Kidney (tissue), 14 donors: ENCODE results near the gene NTHL1. TPM values are rescaled to one million over a fixed set of nuclear protein-coding genes. Genes with fewer than 3 reads are reported as not detected.
"Not testable (repeated sequence)": the region's sequence is repeated elsewhere in the genome, so short reads cannot be mapped to it uniquely, and the experiment has no call there.

Experiments used
- DNase-seq, 5 donors: peaks; one replicate each; pipeline ENCODE4 v3.0.0-alpha.2; 2013 to 2020
- FAIRE-seq: peaks from 2 replicates; lab custom pipeline; 2012; peaks lifted over from hg19 to GRCh38; lab: Jason Lieb, UNC
- H3K27ac ChIP-seq, 2 donors: one replicate each; pipeline ENCODE4 v1.7.0; 2013; ENCODE audit warnings: low read depth in 2 of 2, low read length in 2 of 2, inconsistent platforms in 1 of 2
- H3K27me3 ChIP-seq: one replicate; pipeline ENCODE4 v1.7.1; 2013; ENCODE audit warnings: low read length, inconsistent platforms; ENCODE audit not compliant: control insufficient read depth, insufficient read depth
- H3K36me3 ChIP-seq, 3 donors: one replicate each; pipeline versions ENCODE4 v1.7.0 to v1.7.1; 2013; ENCODE audit warnings: low read length in 3 of 3, control low read depth in 1 of 3, inconsistent platforms in 1 of 3; ENCODE audit not compliant: insufficient read depth in 3 of 3, control insufficient read depth in 2 of 3
- H3K4me1 ChIP-seq, 3 donors: one replicate each; pipeline versions ENCODE4 v1.7.0 to v1.7.1; 2013; ENCODE audit warnings: low read length in 3 of 3, inconsistent platforms in 1 of 3, low read depth in 1 of 3; ENCODE audit not compliant: control insufficient read depth in 2 of 3, insufficient read depth in 2 of 3
- H3K4me3 ChIP-seq, 3 donors: one replicate each; pipeline versions ENCODE4 v1.7.0 to v1.8.1; 2013; ENCODE audit warnings: low read length in 3 of 3, control low read depth in 1 of 3, inconsistent platforms in 1 of 3
- H3K9ac ChIP-seq, 3 donors: one replicate each; pipeline versions ENCODE4 v1.7.0 to v1.7.1; 2013; ENCODE audit warnings: low read length in 3 of 3, control low read depth in 1 of 3, inconsistent platforms in 1 of 3
- H3K9me3 ChIP-seq, 3 donors: one replicate each; pipeline versions ENCODE4 v1.7.0 to v1.7.1; 2013; ENCODE audit warnings: low read length in 3 of 3, control low read depth in 1 of 3, inconsistent platforms in 1 of 3; ENCODE audit not compliant: control insufficient read depth in 2 of 3, insufficient read depth in 1 of 3
- intact Hi-C: fragments of 100-400 bp; cut with DNase I; formaldehyde crosslinking; loops from one replicate; pipeline ENCODE4 v1.11.1; 2022
- polyA plus RNA-seq: library from polyadenylated mRNA; stranded (reverse); fragments of 350-450 nt; fragmentation: Illumina TruSeq; extraction: RNeasy Lipid Tissue Mini Kit (QIAGEN cat#74804); gene quantifications from one replicate; pipeline ENCODE4 v1.2.3, GENCODE V29; 2014; ENCODE audit warnings: low read depth, low replicate concordance; ENCODE audit not compliant: insufficient read depth
- total RNA-seq: library from RNA; stranded (reverse); fragmentation: NEBNext Ultra II Directional; extraction: Animal tissue kit (Norgen Biotek cat#: 25700); gene quantifications from one replicate; pipeline ENCODE4 v1.2.1, GENCODE V29; 2021
- TF ChIP-seq, protein P1 (sequence below): IDR thresholded peaks from 3 replicates; pipeline ENCODE4 v1.5.1; 2012; ENCODE audit warnings: mild to moderate bottlenecking, moderate library complexity, borderline replicate concordance; ENCODE audit not compliant: insufficient read depth; ENCODE audit errors: extremely low read depth
- donor health status: control.
- donor health status: control.
- donor health status: control.
- donor health status: control.
- donor health status: control.
- donor health status: DM: yes; HTN: yes; CAD: no.
- donor health status: Normal renal cell carcinoma (clear cell type).

Gene NTHL1
- total and polyA plus RNA-seq, 2 donors from 2014 or later, result 15.3 to 36.0 TPM

DNA sequence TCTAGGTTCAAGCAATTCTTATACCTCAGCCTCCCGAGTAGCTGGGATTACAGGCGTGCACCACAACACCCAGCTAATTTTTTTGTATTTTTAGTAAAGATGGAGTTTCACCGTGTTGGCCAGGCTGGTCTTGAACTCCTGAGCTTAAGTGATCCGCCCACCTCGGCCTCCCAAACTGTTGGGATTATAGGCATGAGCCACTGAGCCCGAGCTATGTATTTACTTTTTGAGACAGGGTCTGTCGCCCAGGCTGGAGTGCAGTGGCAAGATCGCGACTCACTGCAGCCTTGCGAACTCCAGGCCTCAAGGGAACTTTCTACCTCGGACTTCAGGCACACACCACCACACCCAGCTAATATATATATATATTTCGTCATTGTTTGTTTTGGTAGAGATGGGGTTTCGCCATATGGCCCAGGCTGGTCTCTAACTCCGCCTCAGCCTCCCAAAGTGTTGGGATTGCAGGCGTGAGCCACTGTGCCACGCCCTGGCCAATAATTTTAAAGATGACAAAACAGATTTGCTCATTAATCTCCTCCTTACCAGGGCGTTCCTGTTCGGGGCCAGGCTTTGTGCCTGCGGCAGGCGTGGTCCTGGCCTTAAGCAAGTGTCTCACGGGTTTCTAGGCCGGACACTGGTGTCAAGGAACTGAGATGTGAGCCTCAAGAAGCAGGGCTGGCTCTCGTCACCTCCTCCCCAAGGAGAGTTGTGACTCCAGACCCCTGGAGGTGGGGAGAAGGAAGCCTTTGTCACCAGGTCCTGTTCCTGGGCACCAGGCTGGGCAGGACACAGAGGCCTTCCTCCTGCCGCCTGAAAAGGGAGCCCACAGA is 32.3 kb downstream of the NTHL1 start:
- TF ChIP-seq, protein P1, sequence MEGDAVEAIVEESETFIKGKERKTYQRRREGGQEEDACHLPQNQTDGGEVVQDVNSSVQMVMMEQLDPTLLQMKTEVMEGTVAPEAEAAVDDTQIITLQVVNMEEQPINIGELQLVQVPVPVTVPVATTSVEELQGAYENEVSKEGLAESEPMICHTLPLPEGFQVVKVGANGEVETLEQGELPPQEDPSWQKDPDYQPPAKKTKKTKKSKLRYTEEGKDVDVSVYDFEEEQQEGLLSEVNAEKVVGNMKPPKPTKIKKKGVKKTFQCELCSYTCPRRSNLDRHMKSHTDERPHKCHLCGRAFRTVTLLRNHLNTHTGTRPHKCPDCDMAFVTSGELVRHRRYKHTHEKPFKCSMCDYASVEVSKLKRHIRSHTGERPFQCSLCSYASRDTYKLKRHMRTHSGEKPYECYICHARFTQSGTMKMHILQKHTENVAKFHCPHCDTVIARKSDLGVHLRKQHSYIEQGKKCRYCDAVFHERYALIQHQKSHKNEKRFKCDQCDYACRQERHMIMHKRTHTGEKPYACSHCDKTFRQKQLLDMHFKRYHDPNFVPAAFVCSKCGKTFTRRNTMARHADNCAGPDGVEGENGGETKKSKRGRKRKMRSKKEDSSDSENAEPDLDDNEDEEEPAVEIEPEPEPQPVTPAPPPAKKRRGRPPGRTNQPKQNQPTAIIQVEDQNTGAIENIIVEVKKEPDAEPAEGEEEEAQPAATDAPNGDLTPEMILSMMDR, result no peak
- Histone ChIP-seq H3K4me3 (no peak overlapping the region), H3K36me3 (no peaks in the 10 kb centered on the region), H3K9me3 (no peaks in the 10 kb centered on the region), H3K27ac (no peak overlapping the region), H3K27me3 (no peaks in the 10 kb centered on the region), H3K9ac (no peak overlapping the region), H3K4me1 (peaks cover 0 to 7% (median 2%) of the 10 kb centered on the region in 3 donors)
- no peak for FAIRE-seq
- no peak for DNase-seq
- intact Hi-C loops, result no loop called here

DNA sequence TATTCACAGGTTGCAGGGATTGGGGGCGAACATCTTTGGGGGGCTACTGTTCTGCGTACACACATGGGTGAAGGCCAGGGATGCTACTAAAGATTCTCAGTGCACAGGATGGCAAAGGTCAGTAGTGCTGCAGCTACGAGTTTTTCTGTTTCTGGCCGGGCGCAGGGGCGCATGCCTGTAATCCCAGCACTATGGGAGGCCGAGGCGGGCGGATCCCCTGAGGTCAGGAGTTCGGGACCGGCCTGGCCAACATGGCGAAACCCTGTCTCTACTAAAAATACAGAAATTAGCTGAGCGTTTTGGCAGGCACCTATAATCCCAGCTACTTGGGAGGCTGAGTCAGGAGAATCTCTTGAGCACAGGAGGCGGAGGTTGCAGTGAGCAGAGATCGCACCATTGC is 34.1 kb downstream of the NTHL1 start:
- no peaks in the 10 kb centered on the region for H3K9me3 ChIP-seq
- no peak overlapping the region for H3K27ac ChIP-seq
- H3K36me3 ChIP-seq, result no peaks in the 10 kb centered on the region
- no peak overlapping the region for H3K4me3 ChIP-seq
- H3K4me1 ChIP-seq, result peaks cover 1 to 11% (median 3%) of the 10 kb centered on the region in 3 donors
- intact Hi-C loops, result no loop called here
- no peak overlapping the region for H3K9ac ChIP-seq
- no peak for FAIRE-seq
- no peak for DNase-seq
- H3K27me3 ChIP-seq, result no peaks in the 10 kb centered on the region
- TF ChIP-seq, protein P1, result no peak

DNA sequence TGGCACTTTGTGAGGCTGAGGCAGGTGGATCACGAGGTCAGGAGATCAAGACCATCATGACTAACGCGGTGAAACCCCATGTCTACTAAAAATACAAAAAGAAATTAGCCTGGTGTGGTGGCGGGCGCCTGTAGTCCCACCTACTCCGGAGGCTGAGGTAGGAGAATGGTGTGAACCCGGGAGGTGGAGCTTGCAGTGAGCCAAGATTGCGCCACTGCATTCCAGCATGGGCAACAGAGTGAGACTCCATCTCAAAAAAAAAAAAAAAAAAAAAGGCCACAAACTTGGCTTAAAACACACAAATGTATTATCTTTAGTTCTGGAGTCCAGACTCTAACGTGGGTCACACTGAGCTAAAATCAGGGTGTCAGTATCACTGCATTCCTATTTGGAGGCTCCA is 35.9 kb downstream of the NTHL1 start:
- H3K27me3 ChIP-seq, intact Hi-C loops, H3K36me3 ChIP-seq, FAIRE-seq, H3K9me3 ChIP-seq, H3K4me3 ChIP-seq, H3K9ac ChIP-seq, H3K27ac ChIP-seq, DNase-seq: not testable (repeated sequence)
- H3K4me1 ChIP-seq, result peaks cover 3 to 25% (median 3%) of the 10 kb centered on the region in 3 donors

DNA sequence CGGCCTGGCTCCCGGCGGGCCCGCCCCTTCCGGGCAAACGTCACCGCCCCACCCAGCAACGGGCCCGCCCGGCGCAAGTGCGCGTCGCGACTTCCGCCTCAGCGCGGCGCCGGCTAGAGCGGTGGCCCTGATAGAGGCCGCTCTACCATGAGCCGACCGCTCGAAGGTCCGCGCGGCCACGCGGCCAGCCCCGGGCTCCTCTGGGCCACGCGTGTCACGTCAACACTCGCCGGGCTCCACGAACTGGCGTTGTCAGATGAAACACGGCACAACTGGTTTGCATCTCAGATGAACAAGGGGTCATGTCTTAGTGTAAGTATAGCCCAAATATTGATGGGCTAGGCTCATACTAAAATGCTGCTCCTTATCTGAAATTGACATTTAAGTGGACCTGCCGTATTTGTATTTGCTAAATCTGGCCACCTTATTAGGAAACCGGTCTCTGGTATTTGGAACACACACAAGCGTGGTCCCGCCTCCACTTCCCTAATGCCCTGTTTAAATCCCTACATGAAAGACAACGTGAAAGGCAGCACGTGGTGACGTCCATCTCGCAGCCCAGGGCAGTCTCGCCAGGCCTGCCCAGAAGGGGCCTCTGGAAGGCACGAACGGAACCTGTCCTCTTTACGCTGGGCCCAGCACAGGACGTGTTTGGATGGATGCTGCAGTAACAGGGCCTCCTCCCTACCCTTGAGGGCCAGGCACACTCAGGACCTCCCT is 37.7 kb downstream of the NTHL1 start, which contains the start of gene ZNF598:
ZNF598 (minus strand) TSS at position 31 of the 720 bp plus-strand sequence.
- H3K9me3 ChIP-seq, result no peaks in the 10 kb centered on the region
- H3K27ac ChIP-seq, result peak within 1 kb of the TSS; percentile 85 to 87
- H3K4me1 ChIP-seq, result peaks cover 3 to 29% (median 3%) of the 10 kb centered on the region in 3 donors
- no peaks in the 10 kb centered on the region for H3K36me3 ChIP-seq
- H3K4me3 ChIP-seq, result peak within 1 kb of the TSS; percentile 77 to 97 (median 78)
- TF ChIP-seq, protein P1, result no peak
- H3K9ac ChIP-seq, result peak within 1 kb of the TSS; percentile 64 to 88 (median 80)
- FAIRE-seq (no peak), DNase-seq (peak; percentile 78 to 95 (median 91))
- no peaks in the 10 kb centered on the region for H3K27me3 ChIP-seq
- intact Hi-C loops, result no loop called here
